Activated CD4-positive, alpha-beta T cell treated with anti-CD3 and anti-CD28 coated beads, Interleukin-2, amount 50 U/mL, for 16 hours (primary cell): ENCODE data around the gene PEX16.
"Not testable (repeated sequence)": the region's sequence is repeated elsewhere in the genome, so short reads cannot be mapped to it uniquely, and the experiment has no call there.

Experiments used
- DNase-seq: peaks from one replicate; pipeline ENCODE4 v3.0.0-alpha.2; 2020

PEX16 gene

DNA sequence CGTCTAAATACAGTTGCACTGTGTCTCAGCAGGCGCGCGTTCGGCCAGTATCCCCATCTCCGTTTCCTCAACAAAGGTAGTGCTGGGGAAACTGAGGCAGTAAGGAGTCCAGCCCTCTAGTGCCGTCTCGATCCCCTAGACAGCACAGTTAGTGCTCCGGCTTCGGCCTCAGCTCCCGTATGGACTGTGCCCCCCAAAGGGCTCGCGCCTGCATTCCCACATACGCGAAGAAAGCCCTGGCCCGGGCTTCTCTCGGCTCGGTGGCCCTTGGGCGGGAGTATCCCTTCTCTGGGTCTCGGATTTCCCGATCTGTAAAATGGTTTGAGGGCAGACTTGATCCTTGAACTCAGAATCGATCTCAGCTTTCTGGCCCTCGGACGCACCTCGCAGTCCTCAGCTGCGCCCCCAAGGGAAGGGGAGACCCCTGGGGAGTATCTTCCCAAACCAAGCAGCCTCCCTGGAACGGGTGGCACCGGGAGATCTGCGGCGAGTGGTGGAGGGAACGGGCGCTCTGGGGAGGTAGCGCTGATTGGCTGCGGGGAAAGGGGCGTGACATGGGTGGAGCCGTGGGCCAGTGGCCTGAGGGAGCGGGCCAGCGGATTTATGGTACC is 759 bp upstream of the PEX16 start:
- peak; percentile 73 for DNase-seq

DNA sequence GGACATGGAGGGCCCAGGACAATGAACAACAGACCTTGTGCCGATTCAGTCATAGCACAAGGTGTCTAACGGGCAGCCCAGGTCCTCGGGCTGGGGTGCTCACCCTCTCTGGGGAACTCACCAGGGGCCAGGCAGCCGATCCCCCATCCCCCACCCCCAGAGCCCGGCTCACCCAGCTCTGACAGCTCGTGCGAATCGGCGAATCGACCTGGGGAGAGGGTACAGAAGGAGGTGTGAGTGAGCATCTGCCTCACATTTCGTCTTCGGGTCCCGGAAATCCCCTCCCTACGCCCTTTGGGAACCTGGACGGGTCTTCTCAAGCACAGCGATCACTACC is 423 bp downstream of the PEX16 start:
- no peak for DNase-seq

GRCh38 chr11:45915446-45915845 is 2.2 kb downstream of the PEX16 start:
- DNase-seq = no peak

DNA sequence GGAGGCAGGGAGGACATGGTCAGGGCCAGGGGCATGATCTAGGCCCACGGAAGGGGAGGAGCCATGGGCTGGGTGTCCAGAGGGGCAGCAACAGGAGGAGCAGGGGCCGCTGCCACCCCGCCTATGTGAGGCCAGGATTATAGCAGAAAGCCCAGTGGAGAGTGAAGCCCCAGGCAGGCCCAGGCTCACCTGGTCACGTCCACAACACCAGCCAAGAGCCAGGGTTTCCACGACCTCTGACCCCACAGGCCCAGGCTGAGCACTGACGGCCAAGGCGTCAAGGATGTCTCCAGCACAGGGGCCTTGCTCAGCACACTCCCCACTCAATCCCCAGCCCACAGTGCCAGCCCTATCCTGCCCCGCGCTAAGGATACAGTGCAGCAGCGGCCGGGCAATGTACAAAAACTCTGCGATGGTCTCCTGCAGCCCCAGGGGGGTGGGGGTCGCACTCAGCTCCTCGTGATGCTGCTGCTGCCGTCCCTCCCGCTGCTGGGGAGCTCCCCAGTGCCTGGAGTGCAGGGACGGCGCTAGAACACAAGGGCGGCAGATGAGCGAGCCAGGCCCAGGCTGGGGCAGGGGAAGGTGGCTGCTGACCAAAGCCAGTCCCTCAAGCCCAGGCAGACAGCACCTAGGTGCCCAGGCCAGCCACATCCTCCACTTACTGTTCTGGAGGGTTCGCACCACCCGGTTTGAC is 3.6 kb downstream of the PEX16 start:
- no peak for DNase-seq

DNA sequence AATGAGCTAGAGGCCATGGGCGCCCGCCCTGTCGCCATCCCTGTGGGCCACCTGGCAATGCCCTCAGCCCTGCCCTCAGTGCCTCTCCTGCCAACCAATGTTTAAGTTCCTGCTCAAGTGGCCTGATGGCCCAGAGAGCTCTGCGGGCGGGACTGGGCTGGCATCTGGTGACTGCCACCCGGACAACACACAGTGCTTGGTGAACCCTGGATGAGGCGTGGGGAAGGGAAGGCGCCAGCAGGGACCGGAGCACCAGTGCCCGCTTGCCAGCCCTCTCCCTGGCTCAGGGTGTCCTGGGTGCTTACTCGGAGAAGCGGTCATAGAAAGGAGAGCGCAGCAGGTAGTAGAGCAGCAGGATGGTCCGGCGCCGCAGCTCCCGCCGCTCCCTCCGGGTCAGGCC is 4.2 kb downstream of the PEX16 start:
- no peak for DNase-seq

DNA sequence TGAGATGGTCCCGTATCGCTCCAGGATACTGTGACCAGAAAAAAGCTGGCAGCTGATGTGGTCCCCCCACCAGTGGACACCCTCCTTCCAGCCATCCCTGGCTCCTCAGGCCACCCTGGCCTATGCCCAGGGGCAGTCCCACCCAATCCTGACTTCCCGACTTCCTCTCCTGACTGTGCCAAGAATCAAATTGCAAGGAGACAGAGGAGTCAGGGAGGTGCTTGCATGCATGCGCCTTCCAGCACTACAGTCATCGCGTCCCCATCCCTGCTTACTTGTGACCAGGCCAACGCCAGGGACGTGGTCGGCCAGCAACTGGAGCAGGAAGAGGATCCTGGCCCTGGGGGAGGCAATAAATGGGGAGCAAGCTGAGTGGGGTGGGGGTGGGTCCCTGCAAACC is 7.1 kb downstream of the PEX16 start:
- no peak for DNase-seq

GRCh38 chr11:45909594-45910475 is 7.8 kb downstream of the PEX16 start:
- no peak for DNase-seq

GRCh38 chr11:45907911-45908370 is 9.7 kb downstream of the PEX16 start:
- no peak for DNase-seq

GRCh38 chr11:45906965-45907611 is 10.6 kb downstream of the PEX16 start, which contains the start of gene FREY1:
FREY1 (minus strand) TSS chr11:45907271; CDS start chr11:45907245, 26 bp downstream.
- DNase-seq = no peak

DNA sequence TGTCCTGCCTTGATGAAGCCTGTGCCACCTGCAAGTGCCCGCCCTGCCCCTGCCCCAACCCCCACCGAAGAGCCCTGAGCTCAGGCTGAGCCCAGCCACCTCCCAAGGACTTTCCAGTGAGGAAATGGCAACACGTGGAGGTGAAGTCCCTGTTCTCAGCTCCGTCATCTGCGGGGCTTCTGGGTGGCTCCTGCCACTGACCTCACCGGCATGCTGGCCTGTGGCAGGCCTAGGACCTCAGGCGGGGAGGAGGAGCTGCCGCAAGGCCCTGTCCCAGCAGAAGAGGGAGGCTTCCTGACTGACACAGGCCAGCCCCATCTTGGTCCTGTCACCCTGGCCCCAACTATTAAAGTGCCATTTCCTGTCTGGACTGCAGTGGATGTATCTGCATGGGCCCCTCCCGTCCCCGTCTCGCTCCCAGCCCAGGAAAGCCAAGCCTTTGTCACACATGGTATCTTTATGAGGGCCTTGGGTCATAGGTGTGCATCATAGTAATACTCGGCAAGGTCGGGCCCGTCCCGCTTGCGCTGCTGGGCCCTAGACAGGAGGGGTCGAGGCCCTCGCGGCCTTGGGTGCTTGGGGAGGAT is 11.5 kb downstream of the PEX16 start:
- DNase-seq = no peak

- not testable (repeated sequence) for DNase-seq
Measured at GRCh38 chr11:45905576-45905975, 12.1 kb downstream of the PEX16 start.

GRCh38 chr11:45905095-45905494 is 12.6 kb downstream of the PEX16 start:
- DNase-seq = no peak

DNA sequence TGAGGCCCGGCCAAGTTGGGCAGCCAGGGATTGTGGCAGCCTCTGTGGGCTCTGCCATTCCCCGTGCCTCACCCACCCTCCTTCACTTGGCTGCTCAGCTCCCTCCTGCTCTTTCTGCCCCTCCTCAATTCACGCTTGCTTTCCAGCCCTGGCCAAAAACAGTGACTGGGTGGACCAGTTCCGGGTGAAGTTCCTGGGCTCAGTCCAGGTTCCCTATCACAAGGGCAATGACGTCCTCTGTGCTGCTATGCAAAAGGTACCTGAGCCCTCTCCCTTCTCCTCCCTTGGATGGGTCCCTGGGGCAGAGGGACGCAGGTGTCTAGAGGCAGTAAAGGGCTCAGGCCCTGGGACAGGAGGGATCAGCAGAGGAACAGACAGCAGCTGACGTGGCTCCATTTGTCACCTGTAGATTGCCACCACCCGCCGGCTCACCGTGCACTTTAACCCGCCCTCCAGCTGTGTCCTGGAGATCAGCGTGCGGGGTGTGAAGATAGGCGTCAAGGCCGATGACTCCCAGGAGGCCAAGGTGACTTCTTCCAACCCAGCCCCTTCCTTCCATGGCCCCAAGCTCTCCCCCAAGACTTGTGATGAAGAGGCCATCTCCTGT is 13.3 kb downstream of the PEX16 start:
- no peak for DNase-seq

- no peak for DNase-seq
Measured at GRCh38 chr11:45902452-45903380, 15.0 kb downstream of the PEX16 start.

- no peak for DNase-seq
Measured at GRCh38 chr11:45901626-45902025, 16.1 kb downstream of the PEX16 start.

DNA sequence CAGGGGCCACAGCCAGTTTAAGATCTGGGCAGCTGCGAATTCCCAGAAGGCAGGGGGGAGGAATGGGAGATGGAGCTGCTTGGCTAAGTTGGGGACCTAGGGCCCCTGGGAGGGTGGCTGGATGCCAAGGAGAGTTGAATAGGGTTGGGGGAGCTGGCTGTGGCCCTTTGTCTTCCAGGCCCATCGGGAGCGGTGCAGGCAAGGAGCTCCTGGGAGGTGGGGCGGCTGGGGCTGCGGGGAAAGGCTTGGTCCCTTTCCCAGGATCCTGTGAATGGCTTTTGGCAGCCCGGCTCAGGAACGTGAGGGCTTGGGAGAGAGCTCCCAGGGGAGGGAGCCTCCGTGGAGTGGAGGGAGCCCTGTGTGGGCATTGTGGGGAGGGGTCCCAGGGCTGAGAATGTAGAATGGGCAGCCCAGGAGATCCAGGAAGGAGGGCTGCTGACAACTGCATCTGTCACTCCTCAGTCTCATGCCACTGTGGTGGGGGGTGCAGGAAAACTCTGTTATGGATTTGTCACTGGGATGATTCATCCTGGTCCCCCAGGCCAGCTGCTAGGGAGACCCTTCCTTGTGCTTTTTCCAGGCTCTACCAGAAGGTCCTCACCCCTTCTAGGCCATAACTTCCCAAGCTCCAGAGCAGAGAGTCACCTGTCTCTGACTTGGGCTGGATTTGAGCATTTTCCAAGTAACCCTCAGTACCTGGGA is 16.6 kb downstream of the PEX16 start:
- DNase-seq = no peak

DNA sequence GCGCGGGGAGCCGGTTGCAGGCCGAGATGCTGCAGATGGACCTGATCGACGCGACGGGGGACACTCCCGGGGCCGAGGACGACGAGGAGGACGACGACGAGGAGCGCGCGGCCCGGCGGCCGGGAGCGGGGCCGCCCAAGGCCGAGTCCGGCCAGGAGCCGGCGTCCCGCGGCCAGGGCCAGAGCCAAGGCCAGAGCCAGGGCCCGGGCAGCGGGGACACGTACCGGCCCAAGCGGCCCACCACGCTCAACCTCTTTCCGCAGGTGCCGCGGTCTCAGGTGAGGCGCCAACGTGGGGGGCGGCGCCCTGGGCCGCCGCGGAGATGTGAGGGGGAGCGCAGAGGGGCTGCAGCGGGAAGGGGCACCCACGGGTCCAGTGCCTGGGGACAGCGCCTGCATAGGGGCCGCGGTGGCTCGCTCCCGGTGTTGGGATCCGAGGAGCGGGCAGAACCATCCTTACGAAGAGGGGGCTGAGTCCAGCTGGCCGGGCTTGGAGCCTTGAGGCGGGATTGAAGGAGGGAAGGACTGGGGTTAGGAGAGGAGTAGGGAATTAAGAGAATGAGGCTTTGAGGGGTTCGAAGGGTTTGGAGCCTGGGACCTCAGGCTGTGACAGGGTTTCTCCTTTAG is 17.4 kb downstream of the PEX16 start:
- DNase-seq = not testable (repeated sequence)

DNA sequence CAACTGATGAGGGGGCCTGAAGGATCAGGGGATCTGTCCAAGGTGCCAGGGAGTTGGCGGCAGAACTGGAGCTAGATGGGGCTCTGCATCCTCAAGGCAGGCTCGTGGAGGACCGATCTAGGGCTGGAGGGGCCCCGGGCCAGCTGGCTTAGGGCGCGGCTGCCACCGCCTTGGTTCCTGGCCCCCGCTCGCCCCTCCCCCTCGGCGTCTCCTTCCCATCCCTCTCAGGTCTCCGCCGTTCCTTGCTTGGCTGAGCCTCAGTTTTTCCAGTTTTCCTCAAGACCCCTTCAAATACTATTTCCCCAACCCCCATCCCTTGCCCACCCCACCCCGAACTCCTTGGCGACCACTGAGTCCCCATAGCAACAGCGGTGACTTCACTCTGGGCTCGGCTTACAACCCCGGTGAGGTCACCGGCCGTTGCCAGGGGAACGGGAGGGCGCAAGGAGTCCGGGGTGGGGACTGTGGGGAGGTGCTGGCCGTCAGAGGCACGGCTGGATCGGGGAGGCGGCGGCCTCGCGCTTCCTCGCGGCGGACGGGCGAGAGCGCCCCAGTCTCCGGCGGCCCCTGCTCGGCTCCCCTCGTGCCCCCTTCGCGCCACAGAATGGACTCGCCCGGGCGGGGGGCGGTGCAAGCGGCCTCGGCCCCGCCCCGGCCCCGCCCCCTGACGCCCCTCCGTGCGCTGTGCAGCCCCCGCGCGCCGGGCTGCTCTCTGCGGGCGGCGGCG is 18.1 kb downstream of the PEX16 start:
- DNase-seq = peak; percentile 56

DNA sequence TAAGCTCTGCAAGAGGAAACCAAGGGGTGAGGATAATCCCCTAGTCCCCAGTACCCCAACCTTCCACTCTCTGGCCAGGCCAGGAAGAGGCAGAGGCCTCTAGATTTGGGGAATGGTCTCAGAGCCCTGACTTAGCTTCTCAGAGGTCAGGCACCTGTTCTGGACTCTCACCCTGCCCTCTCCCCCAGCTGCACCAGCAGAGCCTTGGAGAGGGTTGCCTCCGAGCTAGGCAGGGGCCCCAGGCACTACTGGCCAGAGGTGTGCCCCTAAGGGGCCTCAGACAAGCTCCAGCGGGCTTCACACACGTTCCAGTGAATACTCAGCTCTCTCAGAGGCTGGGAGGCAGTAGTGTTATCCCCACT is 18.6 kb downstream of the PEX16 start:
- DNase-seq = no peak
